ENCODE results near the gene COPS4.
A peak's percentile ranks its signal among the peaks of the same experiment; 100 is the strongest.
"Not testable (repeated sequence)": the region's sequence is repeated elsewhere in the genome, so short reads cannot be mapped to it uniquely, and the experiment has no call there.

The COPS4 gene

DNA sequence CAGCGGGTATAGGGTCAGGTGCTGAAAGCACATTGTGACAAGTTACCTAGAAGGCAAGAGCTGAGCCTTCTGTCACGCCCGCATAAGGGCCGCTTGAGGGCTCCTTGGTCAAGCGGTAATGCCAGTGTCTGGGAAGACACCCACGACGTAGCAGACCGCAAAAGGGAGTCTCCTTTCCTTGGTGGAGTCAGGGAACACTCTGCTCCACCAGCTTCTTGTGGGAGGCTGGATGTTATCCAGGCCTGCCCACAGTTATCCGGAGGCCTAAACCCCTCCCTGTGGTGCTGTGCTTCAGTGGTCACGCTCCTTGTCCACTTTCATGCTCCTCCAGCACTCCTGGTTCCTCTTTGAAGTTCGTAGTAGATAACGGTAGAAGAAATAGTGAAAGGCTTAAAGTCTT lies 50.0 kb downstream of the COPS4 start:
- not testable (repeated sequence) for DNase-seq (ENCODE audit: low read depth)

GRCh38 chr4:83089410-83090157 lies 54.6 kb downstream of the COPS4 start:
- no peak for DNase-seq (ENCODE audit: low read depth)

GRCh38 chr4:83093060-83093640 lies 58.2 kb downstream of the COPS4 start:
- no peak for DNase-seq (ENCODE audit: low read depth)

DNA sequence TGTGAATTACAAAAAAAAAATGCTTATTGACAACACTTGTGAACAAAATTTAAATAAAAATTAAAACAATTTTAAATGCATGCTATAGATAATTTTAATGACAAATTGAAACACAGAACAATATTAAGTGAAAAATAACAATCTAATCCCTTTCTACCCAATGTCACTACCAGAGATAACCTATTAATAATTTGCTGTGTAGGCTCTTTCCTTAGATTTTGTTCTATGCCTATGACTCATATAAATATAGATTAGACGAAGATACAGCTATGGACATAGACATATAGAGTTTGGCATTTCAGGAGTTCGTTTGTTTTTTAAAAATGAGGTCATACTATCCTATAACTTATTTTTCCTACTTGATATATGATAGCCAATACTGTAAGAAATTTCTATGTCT lies 61.4 kb downstream of the COPS4 start:
- DNase-seq (ENCODE audit: low read depth) = no peak

- DNase-seq (ENCODE audit: low read depth) = no peak
Measured at GRCh38 chr4:83104991-83105390, 70.0 kb downstream of the COPS4 start.

DNA sequence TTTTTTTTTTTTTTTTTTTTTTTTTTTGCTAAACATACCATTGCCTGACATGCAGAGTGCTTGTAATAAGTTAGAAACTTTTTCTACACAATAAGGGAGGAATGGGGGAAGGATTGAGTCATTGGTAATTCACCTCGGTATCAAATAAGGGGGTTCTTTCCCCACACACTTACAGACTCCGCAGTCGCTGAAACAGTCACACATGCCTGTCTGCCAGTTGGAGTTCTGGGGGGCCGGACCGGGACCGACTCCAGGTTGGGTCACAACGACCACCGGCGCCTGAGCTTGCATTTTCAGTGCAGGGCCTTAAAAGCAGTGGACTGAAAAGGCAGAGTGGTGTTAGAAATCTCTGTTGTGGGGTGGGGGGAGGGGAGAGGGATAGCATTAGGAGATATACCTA lies 72.6 kb downstream of the COPS4 start:
- DNase-seq (ENCODE audit: low read depth) = no peak

DNA sequence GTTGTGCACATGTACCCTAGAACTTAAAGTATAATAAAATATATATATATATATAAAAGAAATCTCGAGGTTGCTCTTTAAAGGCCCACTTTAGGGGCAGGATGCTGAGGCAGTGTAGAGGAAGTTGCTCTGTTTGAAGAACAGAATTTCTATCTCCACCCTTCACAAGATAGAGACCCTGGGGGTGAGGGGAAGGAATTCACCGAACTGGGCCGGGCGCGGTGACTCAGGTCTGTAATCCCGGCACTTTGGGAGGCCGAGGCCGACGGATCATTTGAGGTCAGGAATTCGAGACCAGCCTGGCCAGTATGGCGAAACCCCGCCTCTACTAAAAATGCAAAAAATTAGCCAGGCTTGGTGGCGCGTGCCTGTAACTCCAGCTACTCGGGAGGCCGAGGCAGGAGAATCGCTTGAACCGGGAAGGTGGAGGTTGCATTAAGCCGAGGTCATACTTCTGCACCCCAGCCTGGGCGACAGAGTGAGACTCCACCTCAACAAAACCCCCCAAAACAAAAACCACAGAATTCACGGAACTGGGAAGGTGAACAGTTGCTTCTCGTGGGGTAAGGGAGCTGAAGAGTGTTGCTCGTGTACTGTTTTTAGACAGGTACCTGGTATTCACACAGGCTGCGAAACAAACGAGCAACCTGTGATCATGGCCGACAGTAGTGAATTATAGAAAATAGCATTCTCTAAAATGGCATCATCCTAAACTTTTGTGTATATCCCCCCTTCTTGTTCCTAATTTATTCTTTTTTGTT lies 73.3 kb downstream of the COPS4 start:
- DNase-seq (ENCODE audit: low read depth) = no peak

DNA sequence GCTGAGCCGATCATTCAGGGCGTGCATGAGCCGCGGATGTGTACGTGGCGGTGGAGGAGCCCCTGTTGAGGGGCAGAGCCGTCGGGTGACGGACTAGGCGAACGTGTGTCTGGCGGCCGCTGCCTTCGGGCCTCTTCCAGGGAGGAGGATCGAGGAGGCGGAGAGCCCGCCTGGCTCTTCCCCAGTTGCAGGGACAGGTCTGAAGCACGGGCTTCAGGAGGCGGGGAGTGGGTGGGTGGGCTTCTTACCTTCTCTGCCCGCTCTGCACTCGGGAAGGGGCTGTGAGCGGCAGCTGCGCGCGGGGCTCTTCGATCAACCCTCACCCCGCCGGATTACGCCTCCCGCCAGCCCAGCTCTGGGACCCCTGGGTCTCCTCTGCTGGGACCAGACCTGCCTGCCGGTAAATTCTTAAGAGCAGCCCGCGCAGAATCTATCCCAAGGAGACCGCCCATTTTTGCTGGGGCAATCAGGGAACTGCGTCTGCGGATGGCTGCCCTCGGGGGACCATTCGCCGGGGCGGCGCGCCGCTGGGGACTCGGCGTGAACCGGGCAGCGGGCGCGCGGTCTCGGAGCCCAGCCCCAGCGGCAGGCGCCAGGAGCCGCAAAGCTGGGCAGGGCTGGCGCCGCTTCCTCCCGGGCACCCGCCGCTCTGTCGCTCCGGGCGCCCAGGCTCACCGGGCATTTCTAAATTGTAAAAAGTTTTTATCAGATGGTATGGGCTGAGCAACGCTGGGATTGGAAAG lies 74.7 kb downstream of the COPS4 start:
- DNase-seq (ENCODE audit: low read depth) = peak; percentile 59

GRCh38 chr4:83110223-83110945 lies 75.4 kb downstream of the COPS4 start:
- DNase-seq (ENCODE audit: low read depth) = peak; percentile 78

DNA sequence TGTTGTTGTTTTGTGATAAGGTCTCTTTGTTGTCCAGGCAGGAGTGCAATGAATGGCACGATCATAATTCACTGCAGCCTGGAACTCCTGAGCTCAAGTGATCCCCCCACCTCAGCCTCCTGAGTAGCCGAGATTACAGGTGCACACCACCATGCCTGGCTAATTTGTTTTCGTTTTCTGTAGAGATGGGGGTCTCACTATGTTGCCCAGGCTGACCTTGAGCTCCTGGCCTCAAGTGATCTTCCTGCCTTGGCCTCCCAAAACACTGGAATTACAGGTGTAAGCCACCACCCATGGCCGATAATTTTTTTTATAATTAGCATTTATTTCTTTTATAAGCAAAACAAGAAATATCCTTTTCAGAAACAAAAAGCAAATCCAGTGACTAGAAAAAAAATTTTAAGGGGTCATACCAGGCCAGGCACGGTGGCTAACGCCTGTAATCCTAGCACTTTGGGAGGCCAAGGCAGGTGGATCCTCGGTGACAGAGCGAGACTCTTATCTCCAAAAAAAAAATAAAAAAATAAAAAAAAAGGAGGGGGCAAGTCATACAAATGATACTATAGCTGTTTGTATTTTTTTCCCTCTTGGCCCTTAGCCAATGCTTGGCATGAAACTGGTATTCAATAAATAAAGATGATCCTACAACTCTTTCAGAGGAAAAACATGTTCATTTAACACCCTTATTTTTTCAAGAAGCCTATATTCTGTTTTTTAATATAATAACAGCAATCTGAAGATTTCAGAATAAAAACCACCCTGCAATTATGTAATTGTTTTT lies 76.2 kb downstream of the COPS4 start:
- no peak for DNase-seq (ENCODE audit: low read depth)

- not testable (repeated sequence) for DNase-seq (ENCODE audit: low read depth)
Measured at GRCh38 chr4:83111751-83112141, 76.8 kb downstream of the COPS4 start.

DNA sequence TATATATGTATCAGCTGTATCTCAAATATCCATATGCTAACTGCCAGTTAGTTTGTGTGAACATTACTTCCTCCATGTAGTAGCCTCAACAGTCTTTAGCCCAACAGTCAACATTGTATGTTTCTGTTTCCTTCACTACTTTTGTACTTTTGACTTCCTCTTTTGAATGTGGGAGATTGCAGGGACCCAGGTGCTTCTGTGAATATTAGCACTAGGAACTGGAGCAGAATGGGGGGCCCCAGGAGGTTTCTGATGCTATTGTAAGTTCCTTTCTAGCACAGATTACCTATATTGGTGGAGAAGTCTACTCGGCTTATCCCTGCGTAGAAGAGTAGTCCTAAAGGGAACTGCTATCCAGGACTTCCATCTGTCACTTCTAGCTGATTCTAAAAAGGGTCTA lies 77.2 kb downstream of the COPS4 start:
- DNase-seq (ENCODE audit: low read depth) = no peak

DNA sequence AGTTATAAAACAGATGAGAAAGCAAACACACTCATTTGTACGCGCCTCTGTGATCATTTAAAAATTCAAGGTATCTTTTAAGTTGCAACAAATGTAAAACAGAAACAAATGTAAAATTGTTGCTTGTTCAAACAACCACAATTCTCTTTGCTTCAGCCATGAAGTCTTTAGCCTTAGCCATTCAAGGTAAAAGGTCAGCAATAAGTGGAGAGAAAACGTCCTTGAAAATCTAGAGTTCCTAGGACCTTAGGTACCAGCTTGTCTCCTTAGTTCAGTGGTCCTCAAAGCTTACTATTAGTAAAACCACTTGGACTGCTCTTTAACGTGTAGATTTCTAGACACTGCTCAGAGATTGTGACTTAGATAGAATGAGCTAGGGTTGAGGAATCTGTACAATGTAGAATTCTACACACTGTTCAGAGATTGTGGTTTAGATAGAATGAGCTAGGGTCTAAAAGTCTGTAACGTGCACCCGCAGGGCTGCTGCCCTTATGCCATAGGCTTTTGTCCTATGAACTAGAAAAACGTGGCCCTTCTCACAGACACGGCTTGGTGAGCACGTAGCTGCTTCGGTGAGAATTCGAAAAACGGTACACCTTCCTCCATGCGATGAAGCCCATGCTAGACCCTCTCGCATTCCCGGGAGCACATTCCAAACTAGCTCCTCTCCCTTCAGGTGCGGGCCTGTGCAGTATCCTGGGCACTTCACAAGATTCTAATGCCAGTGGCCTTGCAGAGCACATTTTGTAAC lies 77.9 kb downstream of the COPS4 start:
- peak; percentile 93 for DNase-seq (ENCODE audit: low read depth)

DNA sequence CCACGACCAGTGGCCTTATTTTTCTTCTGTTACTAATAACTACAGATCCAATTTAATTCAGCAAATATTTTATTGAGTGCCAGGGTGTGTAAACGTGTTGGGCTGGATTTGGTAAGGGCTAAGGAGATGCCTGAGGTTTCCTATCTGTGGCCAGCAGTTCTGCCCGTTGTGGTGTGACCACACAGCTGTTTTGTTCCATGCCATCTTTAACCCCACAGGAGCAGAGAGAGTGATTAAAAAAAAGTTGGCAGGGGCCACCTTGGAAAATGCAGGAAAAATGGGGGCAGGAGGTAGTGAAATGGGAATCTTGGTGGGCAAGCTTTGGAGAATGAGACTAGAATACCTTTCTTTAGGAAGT lies 78.4 kb downstream of the COPS4 start:
- peak; percentile 61 for DNase-seq (ENCODE audit: low read depth)

DNA sequence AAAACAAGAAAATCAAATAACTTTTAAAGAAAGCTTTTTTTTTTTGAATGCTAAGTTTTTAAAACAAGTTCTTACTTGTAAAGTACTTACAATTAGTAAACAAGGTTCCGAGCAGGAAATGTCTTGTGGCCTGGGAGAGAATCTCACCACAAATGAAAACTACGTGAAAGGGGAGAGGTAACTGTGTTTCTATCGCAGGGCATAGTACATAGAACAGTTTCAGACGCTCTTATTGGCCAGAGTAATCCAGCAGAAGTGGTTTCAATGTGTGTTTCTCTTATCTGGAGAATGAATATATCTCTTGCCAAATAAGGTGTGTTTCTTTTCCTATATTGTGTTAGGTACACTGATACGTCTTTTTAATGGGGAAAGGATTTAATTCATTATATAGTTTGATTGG lies 79.6 kb downstream of the COPS4 start, which contains the start of gene PLAC8:
Gene PLAC8, minus strand, starts transcription at position 154 of the 400 bp plus-strand sequence. CDS start 6,808 bp downstream, outside the sequence.
- peak; percentile 26 for DNase-seq (ENCODE audit: low read depth)

DNA sequence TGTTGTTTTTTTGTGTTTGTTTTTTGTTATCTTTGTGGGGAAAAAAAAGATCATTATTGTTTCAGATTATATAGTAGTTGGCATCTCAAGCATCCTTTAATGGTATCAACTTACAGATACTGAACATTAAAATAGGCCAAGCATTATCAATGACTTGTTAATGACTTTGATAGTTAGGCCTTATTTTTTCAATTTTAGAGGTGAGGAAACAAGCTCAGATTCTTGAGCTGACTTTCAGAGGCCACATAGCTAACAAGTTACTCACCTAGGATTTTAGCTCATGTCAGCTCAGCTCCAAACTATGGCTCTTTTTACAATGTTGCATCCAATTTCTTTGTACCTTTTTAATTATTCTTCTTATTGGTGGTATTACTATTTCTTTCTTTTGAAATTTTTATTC lies 80.0 kb downstream of the COPS4 start:
- DNase-seq (ENCODE audit: low read depth) = peak; percentile 74

- no peak for DNase-seq (ENCODE audit: low read depth)
Measured at GRCh38 chr4:83115656-83116285, 80.8 kb downstream of the COPS4 start.

- DNase-seq (ENCODE audit: low read depth) = peak; percentile 47
Measured at GRCh38 chr4:83118869-83119268, 83.9 kb downstream of the COPS4 start.

DNA sequence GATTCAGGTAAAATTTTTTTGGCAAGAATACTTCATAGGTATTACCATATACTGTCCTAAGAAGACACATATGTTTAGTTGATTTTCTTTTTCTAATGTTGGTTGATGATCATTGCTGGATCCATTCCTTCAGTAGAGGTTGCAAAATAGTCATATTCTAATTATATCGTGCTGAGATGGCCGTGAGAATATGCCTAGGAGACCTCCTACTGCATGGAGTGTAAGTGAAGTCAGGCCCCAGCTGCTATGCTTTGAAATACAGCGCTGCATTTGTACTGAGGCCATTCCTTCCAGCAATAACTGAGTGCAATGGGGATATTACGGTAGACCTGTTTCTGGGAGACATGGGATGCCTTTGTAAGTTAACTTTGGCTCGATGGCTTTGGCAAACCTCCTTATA lies 86.3 kb downstream of the COPS4 start:
- DNase-seq (ENCODE audit: low read depth) = no peak

Data from EH (cell line).